ENCODE measurements around the gene SLC35D1. TPM values are rescaled to one million over a fixed set of nuclear protein-coding genes. Genes with fewer than 3 reads are reported as not detected.
A peak's percentile ranks its signal among the peaks of the same experiment; 100 is the strongest.

The SLC35D1 gene
- total RNA-seq, 1 donor from 2014 or later: 3.7 TPM

GRCh38 chr1:67044631-67045270 is 9.2 kb downstream of the SLC35D1 start:
- Histone ChIP-seq H3K36me3 (peaks cover 41 to 93% of the 10 kb centered on the region in 2 donors), H3K9me3 (no peaks in the 10 kb centered on the region), H3K27me3 (no peaks in the 10 kb centered on the region), H3K4me1 (peaks cover 0 to 4% of the 10 kb centered on the region in 2 donors), H3K27ac (no peak overlapping the region), H3K4me3 (no peak overlapping the region)
- intact Hi-C loops (cut with DNase I): no loop called here
- TF ChIP-seq CTCF (IDR thresholded peaks at IDR 0.05): no peak
- DNase-seq (ENCODE audit: low spot score in 2 of 2): no peak

- Histone ChIP-seq H3K9me3 (no peaks in the 10 kb centered on the region), H3K27me3 (no peaks in the 10 kb centered on the region), H3K4me1 (peaks cover 0 to 4% of the 10 kb centered on the region in 2 donors), H3K4me3 (no peak overlapping the region), H3K27ac (no peak overlapping the region), H3K36me3 (peaks cover 27 to 91% of the 10 kb centered on the region in 2 donors)
- no peak for DNase-seq (ENCODE audit: low spot score in 2 of 2)
- intact Hi-C loops (cut with DNase I): no loop called here
- TF ChIP-seq CTCF (IDR thresholded peaks at IDR 0.05): no peak
These were observed 10.6 kb downstream of the SLC35D1 start for GRCh38 chr1:67043366-67043765.

- H3K36me3 ChIP-seq: peaks cover 21 to 86% of the 10 kb centered on the region in 2 donors
These were observed 12.0 kb downstream of the SLC35D1 start for GRCh38 chr1:67041841-67042503.

GRCh38 chr1:67040405-67040804 is 13.5 kb downstream of the SLC35D1 start:
- peaks cover 0 to 4% of the 10 kb centered on the region in 2 donors for H3K4me1 ChIP-seq
- H3K36me3 ChIP-seq: peaks cover 23 to 80% of the 10 kb centered on the region in 2 donors
- no peak for DNase-seq (ENCODE audit: low spot score in 2 of 2)
- no peak overlapping the region for H3K4me3 ChIP-seq
- H3K9me3 ChIP-seq: no peaks in the 10 kb centered on the region
- intact Hi-C loops (cut with DNase I): no loop called here
- no peak overlapping the region for H3K27ac ChIP-seq
- H3K27me3 ChIP-seq: no peaks in the 10 kb centered on the region
- TF ChIP-seq CTCF (IDR thresholded peaks at IDR 0.05): no peak

More at GRCh38 chr1:67041841-67042503, 12.0 kb downstream of the SLC35D1 start:
- TF ChIP-seq CTCF (IDR thresholded peaks at IDR 0.05): no peak
- Histone ChIP-seq H3K9me3 (no peaks in the 10 kb centered on the region), H3K27me3 (no peaks in the 10 kb centered on the region), H3K27ac (no peak overlapping the region), H3K4me3 (no peak overlapping the region), H3K4me1 (peaks cover 0 to 4% of the 10 kb centered on the region in 2 donors)
- DNase-seq (ENCODE audit: low spot score in 2 of 2): no peak
- intact Hi-C loops (cut with DNase I): no loop called here

- no peak for TF ChIP-seq CTCF (IDR thresholded peaks at IDR 0.05)
- H3K36me3 ChIP-seq: peaks cover 4 to 8% of the 10 kb centered on the region in 2 donors
- H3K27ac ChIP-seq: peak overlapping the region; percentile 68 to 70
- peaks cover 0 to 6% of the 10 kb centered on the region in 2 donors for H3K9me3 ChIP-seq
- DNase-seq (ENCODE audit: low spot score in 2 of 2): no peak
- no peaks in the 10 kb centered on the region for H3K27me3 ChIP-seq
- H3K4me1 ChIP-seq: peaks cover 3 to 14% of the 10 kb centered on the region in 2 donors
- intact Hi-C loops (cut with DNase I): no loop called here
- H3K4me3 ChIP-seq: no peak overlapping the region
These were observed 22.1 kb downstream of the SLC35D1 start for GRCh38 chr1:67031859-67032247.

Measured in ascending aorta (tissue), 2 donors.